Measurements from ENCODE around the gene HSFX2.
"Not testable (repeated sequence)": the region's sequence is repeated elsewhere in the genome, so short reads cannot be mapped to it uniquely, and the experiment has no call there.

HSFX2 gene

DNA sequence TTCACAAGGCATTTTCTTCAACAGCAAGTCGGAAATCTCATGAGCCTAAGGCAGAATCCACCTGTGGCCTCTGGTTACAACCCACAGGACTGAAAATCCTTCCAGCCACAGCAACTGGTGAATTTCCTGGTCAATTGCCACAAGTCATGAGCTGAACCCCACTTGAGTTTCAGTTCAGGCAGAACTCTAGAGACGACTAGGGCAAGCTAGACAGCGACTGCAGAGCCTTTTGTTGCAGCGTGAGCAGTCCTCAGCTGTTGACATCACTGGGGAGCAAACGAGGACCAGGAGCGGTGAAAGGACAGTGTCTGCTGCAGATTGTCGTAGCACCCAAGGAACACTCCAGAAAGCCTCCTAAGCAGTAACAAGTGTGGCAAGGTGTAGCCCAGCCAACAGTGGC is 829 bp upstream of the HSFX2 start:
- not testable (repeated sequence) for DNase-seq (ENCODE audit: insufficient read length, low spot score); FAIRE-seq

DNA sequence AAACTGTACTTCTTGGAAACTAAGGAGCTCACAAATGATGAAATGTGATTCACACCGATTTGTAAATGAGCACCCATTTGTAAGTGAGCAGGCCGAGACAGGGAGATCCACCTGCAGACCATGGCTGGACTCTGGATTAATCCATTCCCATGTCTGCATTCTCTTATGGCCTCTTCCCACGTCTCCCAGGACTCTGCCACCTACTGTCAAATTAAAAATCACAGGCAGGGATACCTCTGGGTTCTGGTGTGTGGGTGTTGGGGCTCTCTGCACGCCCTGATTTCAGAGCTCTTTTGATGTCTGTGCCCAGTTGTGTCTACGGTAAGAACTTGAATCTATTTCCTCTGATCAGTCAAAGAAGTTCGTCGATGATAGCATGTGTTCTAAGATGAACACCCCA is 4.1 kb downstream of the HSFX2 start:
- not testable (repeated sequence) for DNase-seq (ENCODE audit: insufficient read length, low spot score); FAIRE-seq

DNA sequence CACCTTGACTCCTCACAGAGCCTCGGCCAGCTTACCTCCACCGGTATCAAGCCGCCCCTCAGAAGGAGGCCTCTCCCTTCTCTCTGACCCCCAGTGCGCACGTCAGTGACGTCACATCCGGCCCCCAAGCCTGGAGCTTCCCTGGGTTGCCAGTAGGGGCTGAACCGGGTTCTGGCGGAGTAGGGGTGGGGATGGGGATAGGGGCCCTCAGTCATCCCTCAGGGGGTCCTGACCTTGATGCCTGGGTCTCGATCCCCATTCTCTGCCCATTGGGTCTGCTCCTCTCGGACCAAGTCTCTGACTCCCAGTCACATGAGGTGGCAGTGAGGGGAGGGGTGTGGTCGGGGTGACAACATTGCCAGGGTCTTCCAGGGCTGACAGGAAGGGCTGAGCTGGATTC is 7.8 kb downstream of the HSFX2 start, which contains the start of gene MAGEA9B:
TSS of gene MAGEA9B (minus strand) at position 101 of the 400 bp plus-strand sequence. CDS start 4,280 bp downstream, outside the sequence.
- not testable (repeated sequence) for DNase-seq (ENCODE audit: insufficient read length, low spot score); FAIRE-seq

DNA sequence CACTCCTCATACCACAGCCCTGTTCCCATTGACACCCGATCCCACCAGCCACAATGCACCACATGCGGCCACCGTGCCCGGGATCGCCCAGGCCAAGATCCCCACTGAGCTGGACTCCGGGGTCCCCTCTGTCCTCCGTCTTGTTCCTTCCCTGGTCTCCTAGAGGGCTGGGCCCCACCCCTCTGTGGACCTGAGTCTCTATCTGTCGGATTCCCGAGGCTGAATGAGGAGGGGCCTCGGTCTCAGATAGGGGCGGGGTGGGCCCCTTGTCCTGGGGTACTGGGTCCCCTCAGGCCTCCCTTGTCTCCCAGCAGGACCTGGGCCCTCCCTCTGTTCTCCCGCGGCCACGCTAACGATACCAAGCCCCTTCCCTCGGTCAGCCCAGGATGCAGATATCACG is 9.5 kb downstream of the HSFX2 start:
- DNase-seq (ENCODE audit: insufficient read length, low spot score); FAIRE-seq: not testable (repeated sequence)

DNA sequence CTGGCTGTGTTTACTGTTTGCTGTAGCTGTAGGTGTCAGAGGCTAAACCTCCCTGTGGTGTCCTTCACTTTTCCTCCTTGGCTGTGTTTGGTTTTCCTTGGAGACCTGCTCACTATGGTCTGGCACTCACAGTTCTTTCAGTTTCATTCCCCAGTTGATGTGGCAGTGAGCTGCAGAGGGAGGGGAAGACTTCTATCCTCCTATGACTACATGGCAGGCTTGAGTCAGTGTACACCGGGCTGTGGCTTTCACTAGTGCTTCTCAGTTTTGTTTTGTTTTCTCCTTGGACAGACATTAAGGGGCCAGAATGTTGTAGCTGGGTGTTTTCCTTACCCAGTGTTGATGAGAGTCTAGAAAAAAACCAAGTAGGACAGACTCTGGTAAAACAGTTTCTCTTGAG is 21.7 kb downstream of the HSFX2 start:
- not testable (repeated sequence) for FAIRE-seq; DNase-seq (ENCODE audit: insufficient read length, low spot score)

DNA sequence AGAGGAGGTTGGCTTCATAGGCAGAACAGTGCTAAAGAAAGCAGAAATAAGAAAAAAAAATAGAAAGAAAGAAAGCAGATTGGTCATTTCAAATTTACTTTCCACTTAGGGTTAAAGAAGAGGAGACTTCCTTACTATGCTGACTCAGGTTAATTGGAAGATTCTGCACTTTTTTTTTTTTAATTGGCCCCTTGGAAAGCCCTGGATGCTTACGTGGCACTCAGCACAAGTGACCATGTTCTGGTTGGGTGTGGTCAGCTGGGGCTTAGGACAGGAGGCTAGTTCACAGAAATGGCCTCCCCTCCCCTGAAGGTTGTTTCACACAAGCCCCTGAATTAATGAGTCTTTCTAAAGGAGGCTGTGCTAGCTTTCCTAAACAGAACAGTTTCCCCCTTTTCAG is 22.4 kb downstream of the HSFX2 start:
- FAIRE-seq (no peak), DNase-seq (ENCODE audit: insufficient read length, low spot score) (no peak)

DNA sequence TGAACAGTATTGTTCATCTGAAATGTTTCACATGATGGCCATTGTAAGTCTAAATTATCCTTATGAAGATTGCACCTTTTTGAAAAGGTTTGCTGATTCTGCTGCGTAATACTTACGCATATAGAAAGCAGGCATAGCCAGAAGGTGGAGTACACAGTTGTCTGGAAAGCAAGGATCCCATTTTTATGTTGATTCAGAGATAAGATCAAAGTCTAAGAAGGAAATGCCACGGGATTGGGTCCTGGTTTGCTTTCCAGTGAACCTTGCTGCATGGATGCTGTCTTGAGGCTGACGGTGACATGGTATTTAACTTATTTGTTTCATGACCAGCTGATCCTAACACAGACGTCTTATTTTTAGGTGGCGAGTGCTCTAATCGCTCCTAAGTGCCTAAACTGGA is 23.3 kb downstream of the HSFX2 start:
- FAIRE-seq (no peak), DNase-seq (ENCODE audit: insufficient read length, low spot score) (no peak)

DNA sequence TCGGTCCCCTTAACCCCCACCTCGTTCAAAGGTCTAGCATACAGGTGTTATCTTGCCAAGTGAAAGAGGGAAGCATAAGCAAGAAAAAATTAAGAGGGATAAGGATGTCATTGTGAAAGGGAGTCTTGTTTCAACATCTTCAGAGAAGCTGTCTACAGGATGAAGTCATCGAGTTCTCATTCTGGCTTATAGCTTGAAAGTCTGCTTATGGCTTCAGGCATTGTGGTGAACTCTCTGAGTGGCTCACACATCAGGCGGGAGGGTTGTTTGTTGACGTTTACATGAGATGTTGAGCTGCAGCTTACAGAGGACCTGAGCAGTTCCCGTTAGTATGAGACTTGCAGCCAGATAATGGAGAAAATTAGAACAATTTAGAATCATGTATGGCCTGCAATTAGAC is 24.4 kb downstream of the HSFX2 start:
- peak; percentile 45 for FAIRE-seq
- DNase-seq (ENCODE audit: insufficient read length, low spot score), result no peak

DNA sequence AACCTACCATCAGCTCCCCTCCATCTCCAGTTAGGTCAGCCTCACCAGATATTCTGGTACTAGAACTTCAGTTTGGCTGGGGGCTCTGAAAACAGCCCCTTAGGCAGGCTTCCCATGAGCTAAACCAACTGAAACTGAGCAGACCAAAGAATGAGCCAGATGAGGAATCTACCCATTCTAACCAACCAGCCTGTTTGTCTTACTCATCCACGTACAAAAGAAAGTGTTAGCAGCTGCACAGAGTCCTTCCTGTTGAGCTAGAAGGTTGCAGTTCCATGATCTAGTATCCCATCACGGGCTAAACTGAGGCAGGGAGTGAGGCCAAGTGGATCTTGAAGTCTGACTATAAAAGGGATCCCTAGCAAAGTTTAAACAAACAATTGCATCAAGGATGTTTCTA is 25.3 kb downstream of the HSFX2 start:
- FAIRE-seq (no peak), DNase-seq (ENCODE audit: insufficient read length, low spot score) (no peak)

DNA sequence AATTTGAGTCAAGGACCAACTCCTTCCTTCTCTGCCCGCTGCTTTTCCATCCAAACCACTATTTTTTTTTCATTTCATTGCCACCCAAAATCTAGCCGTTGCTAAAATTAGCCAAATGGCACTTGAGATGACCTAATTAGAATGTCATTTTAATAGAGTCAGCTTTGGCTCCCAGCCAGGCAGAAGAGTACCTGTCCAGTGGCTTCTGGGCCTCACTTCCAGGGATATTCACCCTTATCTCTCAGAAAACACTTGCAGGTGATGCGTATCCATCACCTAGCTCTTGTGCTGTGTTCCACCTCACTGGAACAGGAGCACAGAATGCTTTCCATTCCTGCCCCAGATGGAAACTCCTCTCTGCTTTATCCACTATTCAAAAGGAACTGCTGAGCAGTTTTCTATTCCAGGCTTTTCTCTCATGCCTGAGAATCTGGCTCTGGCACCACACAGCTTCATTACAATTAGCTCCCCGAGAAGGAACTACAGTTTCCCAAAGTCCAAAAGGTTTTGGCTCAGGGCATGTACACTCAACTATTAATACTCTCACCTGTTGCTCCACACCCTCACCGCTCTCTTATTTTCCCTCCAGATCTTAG is 26.3 kb downstream of the HSFX2 start:
- no peak for DNase-seq (ENCODE audit: insufficient read length, low spot score)
- FAIRE-seq, result no peak

DNA sequence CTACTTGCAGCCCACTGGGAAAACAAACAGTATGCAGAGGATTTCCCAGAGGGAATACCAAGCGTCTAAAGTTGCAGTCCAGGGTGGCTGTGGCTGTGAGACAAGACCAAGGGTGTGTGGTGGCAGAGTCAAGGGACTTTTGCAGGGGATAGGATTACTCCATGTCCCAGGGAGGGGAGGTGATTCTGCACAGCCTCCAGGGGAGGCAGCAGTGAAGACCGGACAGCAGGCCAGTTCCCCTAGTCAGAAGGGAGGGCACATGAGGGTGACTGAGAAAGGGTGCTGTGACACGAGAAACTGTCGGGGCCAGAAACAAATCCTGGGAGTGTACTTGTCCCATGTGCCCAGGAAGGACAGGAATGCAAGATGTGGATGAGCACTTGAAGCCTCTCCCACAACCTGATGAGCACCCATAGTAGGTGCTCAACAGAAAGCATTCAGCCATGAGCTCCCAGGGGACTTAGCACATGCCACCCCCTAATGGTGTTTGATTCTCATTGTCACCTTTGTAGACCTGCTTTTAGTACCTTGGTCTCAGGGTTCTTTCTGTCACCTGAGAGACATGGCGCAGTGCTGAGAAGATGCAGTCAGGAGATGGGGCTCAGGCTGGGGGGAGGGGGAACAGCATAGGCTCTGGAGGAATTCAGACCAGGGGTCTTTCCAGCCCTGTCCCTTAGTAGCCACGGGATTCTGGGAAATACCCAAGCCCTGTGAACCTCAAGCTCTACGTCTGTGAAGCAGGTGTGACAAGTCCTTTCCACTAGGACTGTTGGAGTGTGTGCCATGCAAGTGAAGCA is 27.3 kb downstream of the HSFX2 start:
- DNase-seq (ENCODE audit: insufficient read length, low spot score), result no peak

DNA sequence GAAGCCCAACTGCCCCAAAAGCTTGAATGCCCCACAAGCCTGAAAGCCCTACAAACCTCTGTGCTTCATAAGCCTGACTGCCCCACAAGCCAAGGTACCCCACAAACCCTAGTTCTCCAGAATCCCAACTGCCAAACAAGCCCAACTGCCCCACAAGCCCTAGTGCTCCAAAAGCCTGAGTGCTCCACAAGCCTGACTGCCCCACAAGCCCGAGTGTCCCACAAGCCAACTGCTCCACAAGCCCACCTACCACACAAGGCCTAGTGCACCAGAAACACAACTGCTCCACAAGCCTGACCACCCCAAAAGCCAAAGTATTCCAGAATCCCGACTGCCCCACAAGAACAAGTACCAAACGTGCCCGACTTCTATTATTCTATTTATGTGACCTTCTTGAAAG is 31.8 kb downstream of the HSFX2 start:
- no peak for FAIRE-seq
- DNase-seq (ENCODE audit: insufficient read length, low spot score), result no peak

More for the DNA sequence above, 27.3 kb downstream of the HSFX2 start:
- no peak for FAIRE-seq

DNA sequence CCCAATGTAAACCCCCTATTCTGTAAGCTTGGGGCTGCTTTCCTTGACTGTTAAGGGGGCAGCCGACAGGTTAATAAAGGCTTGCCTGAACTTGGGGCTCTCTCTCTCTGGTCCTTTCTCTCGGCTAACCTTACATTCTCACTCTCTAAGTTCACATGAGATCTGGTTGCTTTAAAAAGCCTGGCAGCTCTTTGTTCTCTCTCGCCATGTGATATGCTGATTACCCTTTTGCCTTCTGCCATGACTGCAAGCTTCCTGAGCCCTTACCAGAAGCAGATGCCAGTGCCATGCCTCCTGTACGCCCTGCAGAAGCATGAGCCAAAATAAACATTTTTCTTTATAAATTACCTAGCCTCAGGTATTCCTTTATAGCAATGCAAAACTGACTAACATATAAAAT is 39.9 kb downstream of the HSFX2 start:
- FAIRE-seq, result peak; percentile 89

DNA sequence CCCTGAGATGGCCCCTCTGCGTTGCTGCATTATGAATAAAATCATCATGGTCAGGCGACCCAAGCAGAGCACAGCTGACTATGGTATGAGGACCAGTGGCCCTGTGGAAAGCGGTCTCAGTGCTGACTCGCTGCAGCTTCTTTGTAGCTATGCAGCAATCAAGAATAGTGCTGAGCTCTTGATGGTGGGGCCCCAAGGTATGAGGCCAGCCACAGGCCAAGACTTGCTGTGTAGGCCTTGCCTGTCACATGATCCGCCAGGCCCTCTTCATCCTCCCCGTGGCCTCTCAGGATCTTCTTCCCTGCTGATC is 43.2 kb downstream of the HSFX2 start:
- DNase-seq (ENCODE audit: insufficient read length, low spot score), result not testable (repeated sequence)
- peak; percentile 64 for FAIRE-seq

More for the DNA sequence above, 39.9 kb downstream of the HSFX2 start:
- DNase-seq (ENCODE audit: insufficient read length, low spot score), result not testable (repeated sequence)

DNA sequence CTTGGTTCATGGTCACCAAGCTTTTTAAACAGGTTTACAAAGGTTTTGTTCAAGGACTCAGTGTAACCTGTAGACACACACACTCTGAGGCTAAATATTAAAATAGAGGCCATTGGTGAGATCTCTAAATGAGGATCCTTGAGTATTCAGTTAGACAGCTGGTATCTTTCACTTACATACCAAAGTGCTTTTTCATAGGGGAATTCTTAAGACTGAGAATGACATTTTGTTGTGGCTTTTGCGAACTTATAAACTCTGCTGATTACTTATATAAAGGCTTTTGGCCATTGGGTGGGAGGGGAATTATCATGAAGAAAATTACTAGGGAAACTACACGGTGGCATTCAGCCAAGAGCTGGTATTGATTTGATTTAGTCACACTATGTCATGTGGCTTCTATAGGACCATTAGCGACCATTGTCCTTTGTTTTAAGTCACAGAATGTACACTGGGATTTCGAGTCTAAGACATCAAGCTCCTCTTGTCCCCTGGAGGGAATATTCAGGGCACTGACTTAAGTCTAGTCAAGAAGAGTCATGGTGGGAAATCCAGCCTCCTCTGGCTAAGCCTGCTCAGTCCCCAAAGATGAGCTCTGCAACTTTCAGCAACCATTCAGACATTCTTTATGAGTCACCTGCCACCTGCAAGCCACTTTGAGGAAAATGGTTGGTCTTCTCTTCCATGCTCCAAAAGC is 43.7 kb downstream of the HSFX2 start:
- FAIRE-seq, result peak; percentile 88

DNA sequence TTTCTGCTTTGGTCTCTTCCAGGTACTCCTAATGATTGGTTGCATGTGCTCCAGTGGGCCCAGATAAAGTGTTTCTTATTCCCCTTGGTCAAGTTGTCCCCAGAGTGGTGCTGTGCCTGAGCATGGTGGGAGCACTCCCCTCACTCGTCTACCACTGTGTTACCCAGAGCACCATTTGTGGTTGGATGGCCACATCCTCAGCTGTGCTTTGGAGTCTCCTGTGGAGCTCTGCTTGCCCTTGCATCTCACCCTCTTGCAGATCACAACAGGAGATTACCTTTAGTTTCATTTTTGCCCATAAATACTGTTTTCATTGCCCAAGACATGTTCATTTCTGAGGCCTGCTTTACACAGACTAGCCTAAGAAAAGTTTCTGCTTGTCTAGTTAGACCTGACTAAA is 44.7 kb downstream of the HSFX2 start:
- not testable (repeated sequence) for DNase-seq (ENCODE audit: insufficient read length, low spot score); FAIRE-seq

More for the DNA sequence above, 43.7 kb downstream of the HSFX2 start:
- not testable (repeated sequence) for DNase-seq (ENCODE audit: insufficient read length, low spot score)

DNA sequence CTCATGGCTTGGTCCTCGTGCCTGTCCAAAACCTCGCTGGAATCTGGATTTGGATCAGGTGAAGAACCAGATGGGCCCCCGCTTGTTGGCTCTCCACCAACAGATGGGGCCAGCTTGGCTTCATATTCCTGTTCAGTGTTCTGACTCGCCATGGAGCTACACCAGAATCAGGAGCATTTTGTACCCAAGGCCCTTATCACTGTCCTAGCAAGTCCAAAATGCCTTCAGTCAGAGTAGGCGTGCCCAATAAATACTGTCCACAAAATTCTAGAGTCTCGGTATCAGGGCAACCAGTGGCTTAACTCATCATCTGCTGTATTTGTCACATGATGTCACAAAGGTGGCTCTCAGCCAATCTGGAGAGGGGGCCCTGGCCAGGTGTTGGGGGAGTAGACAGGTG is 45.4 kb downstream of the HSFX2 start, which contains the start of gene HSFX3:
TSS of gene HSFX3 (minus strand) at position 224 of the 400 bp plus-strand sequence. CDS start at position 152, 72 bp downstream.
- DNase-seq (ENCODE audit: insufficient read length, low spot score), result not testable (repeated sequence)
- FAIRE-seq, result peak; percentile 87

DNA sequence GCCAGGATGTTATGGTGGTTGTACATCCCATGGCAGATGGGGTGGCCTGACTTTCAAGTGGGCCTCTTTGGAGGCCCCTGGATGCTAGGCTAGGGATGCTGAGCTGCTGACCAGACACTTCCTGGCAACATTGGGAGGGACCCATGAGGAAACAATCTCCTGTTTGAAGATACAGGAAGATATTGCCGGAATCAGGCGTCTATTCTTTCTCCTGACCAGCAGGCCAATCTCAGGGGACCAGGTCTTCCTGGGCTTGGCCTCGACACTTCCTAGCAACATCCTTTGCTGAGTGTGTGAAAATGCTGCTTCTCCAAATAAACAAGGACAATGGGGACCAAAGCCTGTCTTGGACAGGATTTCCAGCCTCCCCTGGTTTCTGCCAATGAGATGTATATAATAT is 47.3 kb downstream of the HSFX2 start:
- not testable (repeated sequence) for DNase-seq (ENCODE audit: insufficient read length, low spot score); FAIRE-seq

DNA sequence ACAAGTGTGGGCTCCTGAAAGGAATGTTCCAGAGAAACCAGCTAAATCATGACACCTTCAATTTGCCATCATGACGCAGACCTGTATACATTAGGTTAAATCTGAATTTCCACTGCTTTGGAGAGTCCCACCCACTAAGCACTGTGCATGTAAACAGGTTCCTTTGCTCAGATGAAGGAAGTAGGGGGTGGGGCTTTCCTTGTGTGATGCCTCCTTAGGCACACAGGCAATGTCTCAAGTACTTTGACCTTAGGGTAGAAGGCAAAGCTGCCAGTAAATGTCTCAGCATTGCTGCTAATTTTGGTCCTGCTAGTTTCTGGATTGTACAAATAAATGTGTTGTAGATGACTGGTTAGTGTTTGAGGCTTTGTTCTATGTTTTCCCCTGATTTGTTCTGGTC is 48.2 kb downstream of the HSFX2 start:
- not testable (repeated sequence) for FAIRE-seq; DNase-seq (ENCODE audit: insufficient read length, low spot score)

DNA sequence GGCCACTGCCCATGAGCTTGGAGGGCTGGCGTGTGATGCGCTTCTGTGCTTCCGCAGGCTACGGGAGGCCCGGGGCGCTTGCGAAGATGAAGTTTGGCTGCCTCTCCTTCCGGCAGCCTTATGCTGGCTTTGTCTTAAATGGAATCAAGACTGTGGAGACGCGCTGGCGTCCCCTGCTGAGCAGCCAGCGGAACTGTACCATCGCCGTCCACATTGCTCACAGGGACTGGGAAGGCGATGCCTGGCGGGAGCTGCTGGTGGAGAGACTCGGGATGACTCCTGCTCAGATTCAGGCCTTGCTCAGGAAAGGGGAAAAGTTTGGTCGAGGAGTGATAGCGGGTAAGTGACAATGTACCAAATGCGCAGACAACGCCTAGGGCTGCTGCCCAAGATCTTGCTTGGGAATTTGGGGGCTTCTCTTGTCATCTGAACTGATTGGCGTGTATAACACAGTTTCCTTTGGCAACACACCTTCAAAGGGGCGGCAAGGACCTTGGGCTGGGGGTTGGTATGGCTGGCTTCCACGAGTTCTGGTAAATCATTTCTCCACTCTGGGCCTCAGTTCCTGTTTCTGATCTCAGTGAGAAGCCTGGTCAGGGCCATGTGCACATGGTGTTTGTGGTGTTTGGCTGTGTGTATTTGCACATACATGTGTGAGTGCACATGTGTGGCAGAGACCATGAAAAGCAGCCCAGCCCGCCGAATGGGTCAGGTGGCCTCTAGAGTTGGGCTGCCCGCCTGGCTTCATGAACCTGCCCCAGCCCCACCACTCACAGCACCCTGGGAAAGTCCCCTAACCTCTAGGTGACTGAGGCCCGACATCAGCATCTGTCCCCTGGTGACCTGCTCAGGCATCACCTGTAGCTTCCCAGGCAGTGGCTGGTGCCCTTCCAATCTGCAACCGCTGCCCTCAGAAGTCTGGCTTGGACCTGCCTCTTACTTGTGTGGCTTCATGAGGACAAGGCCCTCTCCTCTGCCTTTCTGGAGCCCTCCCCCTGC is 49.3 kb downstream of the HSFX2 start:
- FAIRE-seq; DNase-seq (ENCODE audit: insufficient read length, low spot score): not testable (repeated sequence)

Measured in GM19239 (cell line).